ENCODE data around the gene FGF1.

The FGF1 gene

DNA sequence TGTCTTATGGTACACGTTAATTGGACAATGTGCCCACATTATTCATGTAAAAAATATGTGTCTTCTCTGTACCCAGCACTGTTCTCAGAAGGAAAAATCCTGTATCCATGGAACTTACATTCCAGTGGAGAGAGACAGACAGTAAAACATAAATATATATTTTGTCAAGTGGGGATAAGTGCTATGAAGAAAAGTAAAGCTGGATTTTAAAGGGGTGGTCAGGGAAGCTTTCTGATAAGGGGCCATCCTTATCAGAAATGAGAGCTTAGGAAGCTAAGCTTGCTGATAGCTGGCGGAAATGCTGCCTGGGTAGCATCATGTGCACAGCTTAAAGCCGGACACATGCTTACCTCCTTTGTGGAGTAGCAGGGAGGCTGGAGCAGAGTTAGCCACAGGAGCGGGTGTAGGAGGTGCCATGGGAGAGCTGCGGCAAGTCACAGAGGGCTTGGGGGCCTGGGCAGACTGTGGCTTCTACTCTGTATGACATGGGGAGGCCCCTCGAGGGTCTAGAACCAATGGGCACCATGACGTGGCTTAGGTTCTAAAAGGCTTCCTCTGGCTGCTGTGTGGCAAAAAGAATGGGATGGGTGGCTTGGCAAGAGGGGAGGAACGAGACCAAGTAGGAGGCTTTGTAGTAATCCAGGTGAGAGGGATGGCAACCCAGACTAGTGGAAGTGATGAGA is 141.7 kb downstream of the FGF1 start:
- FAIRE-seq: no peak
- no peak for DNase-seq (ENCODE audit: low spot score)

DNA sequence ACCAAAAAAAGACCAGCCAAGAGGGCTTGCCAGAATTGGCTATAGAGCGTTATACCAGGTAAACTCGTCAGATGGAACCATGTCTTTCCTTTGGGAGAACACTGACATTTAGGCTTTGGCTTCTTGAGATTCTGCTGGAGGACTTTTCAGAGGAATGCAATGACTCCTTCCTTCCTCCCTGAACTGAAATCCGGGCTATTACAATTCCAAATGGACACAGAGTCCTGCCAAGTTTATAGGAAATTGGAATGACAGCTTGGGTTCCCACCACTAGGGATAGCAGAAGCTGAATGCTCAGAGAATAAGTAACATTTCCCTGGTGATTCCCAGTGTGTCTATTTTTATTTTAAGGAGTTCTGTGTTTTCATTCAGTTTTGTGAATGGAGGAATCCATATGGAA is 143.0 kb downstream of the FGF1 start:
- no peak for DNase-seq (ENCODE audit: low spot score)
- FAIRE-seq: no peak
